CD4-positive, alpha-beta T cell (primary cell): ENCODE data around the gene QRSL1. TPM values are rescaled to one million over a fixed set of nuclear protein-coding genes. Genes with fewer than 3 reads are reported as not detected.

Experiments used
- ATAC-seq: fragments of 200-7000 bp; cut with Tn5 transposase; one replicate; pipeline ENCODE4 v1.10.0; 2022; ENCODE audit warnings: mild to moderate bottlenecking; ENCODE audit not compliant: poor library complexity
- CTCF ChIA-PET: fragments of 350-600 bp; sonication (Branson Sonifier 250); formaldehyde crosslinking; loops from one replicate; lab custom pipeline; 2021; ENCODE audit warnings: antibody characterized with exemption, inconsistent platforms; lab: Charles Lee
- POLR2A ChIA-PET: fragments of 350-600 bp; sonication (Branson Sonifier 250); formaldehyde crosslinking; loops from one replicate; lab custom pipeline; 2021; ENCODE audit warnings: antibody characterized with exemption, inconsistent platforms; lab: Charles Lee
- DNase-seq, 14 experiments: peaks; one replicate each; pipeline ENCODE4 v3.0.0-alpha.2; 2013 to 2020; ENCODE audit warnings: mixed read lengths in 2 of 14
- H3K27ac ChIP-seq, 2 donors: one replicate each; pipeline versions ENCODE4 v1.5.1 to v1.7.0; 2013; ENCODE audit warnings: low read length in 2 of 2, low read depth in 1 of 2, mild to moderate bottlenecking in 1 of 2
- H3K27me3 ChIP-seq, 2 experiments: 1 replicate in 1 of 2; 2 replicates in 1 of 2; pipeline versions ENCODE4 v1.6.1 to v1.7.0; 2013; ENCODE audit warnings: low read length in 2 of 2, control low read depth in 1 of 2, mild to moderate bottlenecking in 1 of 2, moderate library complexity in 1 of 2; ENCODE audit not compliant: insufficient read depth in 2 of 2, control insufficient read depth in 1 of 2
- H3K36me3 ChIP-seq: one replicate; pipeline ENCODE4 v1.6.1; 2013; ENCODE audit warnings: low read length, control low read depth; ENCODE audit not compliant: insufficient read depth
- H3K4me1 ChIP-seq: one replicate; pipeline ENCODE4 v1.6.1; 2013; ENCODE audit warnings: low read length, control low read depth; ENCODE audit not compliant: insufficient read depth
- H3K4me3 ChIP-seq: one replicate; pipeline ENCODE4 v1.5.1; 2013; ENCODE audit warnings: mild to moderate bottlenecking, low read length, moderate library complexity
- H3K9me3 ChIP-seq, 2 experiments: 1 replicate in 1 of 2; 2 replicates in 1 of 2; pipeline versions ENCODE4 v1.6.1 to v1.7.0; 2013; ENCODE audit warnings: low read length in 2 of 2, mild to moderate bottlenecking in 2 of 2, control low read depth in 1 of 2, moderate library complexity in 1 of 2; ENCODE audit not compliant: control insufficient read depth in 1 of 2, insufficient read depth in 1 of 2
- H3K27ac Mint-ChIP-seq: one replicate; pipeline ENCODE4 v1.8.0; 2020; ENCODE audit warnings: mixed read lengths
- H3K27me3 Mint-ChIP-seq: one replicate; pipeline ENCODE4 v1.8.0; 2021; ENCODE audit warnings: mixed read lengths
- H3K36me3 Mint-ChIP-seq: one replicate; pipeline ENCODE4 v1.8.0; 2021; ENCODE audit warnings: low read depth, mixed read lengths
- H3K4me1 Mint-ChIP-seq: one replicate; pipeline ENCODE4 v1.8.0; 2021; ENCODE audit warnings: low read depth, mixed read lengths
- H3K4me3 Mint-ChIP-seq: one replicate; pipeline ENCODE4 v1.8.0; 2020; ENCODE audit warnings: mild to moderate bottlenecking, mixed read lengths
- H3K9me3 Mint-ChIP-seq: one replicate; pipeline ENCODE4 v1.8.0; 2020; ENCODE audit warnings: mixed read lengths
- CTCF ChIP-seq: fragments of 200-600 bp; IDR thresholded peaks from one replicate; pipeline ENCODE4 v1.8.0; 2022; ENCODE audit warnings: antibody characterized with exemption, mild to moderate bottlenecking
- intact Hi-C, 2 experiments: fragments of 100-400 bp; cut with DNase I in 1 of 2; cut with micrococcal nuclease in 1 of 2; formaldehyde crosslinking; loops; one replicate each; pipeline versions ENCODE4 v1.15.1 to v1.9.0; 2023 to 2025; cut with DNase I, micrococcal nuclease
- total RNA-seq, 174 experiments: library from RNA in 2 of 174; stranded (reverse) in 2 of 174; gene quantifications; one replicate each; pipeline ENCODE4 v1.2.3 and lab custom pipeline; 2021 to 2026

QRSL1 gene
- total RNA-seq, 2 experiments from 2014 or later = 7.3 to 9.3 TPM

DNA sequence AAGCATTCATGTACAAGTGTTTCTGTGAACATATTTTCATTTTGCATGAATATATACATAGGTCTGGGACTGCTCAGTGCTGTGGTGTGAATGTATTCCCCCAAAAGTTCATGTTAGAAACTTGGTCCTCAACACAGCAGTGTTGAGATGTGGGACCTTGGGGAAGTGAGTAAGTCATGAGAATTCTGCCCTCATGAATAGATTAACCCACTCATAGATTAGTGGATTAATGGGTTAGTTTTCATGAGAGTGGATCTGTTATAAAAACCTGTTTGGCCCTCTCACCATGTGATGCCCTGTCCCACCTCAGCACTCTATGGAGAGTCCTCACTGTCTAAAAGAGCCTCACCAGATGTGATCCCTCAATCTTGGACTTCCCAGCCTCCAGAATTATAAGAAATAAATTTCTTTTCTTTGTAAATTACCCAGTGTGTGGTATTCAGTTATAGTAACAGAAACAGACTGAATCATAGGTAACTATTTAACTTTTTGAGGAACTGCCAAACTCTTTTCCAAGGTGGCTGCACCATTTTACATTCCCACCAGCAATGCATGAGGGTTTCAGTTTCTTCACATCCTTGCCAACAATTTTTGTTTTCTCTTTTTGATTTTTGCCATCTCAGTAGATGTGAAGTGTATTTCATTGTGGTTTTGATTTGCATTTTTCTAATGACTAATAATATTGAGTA, 45.3 kb downstream of the QRSL1 start:
- Mint-ChIP-seq H3K36me3 (no peaks in the 10 kb centered on the region), H3K27me3 (no peaks in the 10 kb centered on the region), H3K9me3 (no peaks in the 10 kb centered on the region), H3K4me1 (no peaks in the 10 kb centered on the region), H3K27ac (no peak overlapping the region), H3K4me3 (no peak overlapping the region)
- Histone ChIP-seq H3K36me3 (no peaks in the 10 kb centered on the region), H3K27me3 (no peaks in the 10 kb centered on the region), H3K4me3 (no peak overlapping the region), H3K4me1 (no peaks in the 10 kb centered on the region), H3K27ac (no peak overlapping the region), H3K9me3 (no peaks in the 10 kb centered on the region)
- intact Hi-C loops = no loop called here
- DNase-seq (no peak), ATAC-seq (no peak)
- TF ChIP-seq CTCF = no peak
- ChIA-PET POLR2A (no interaction called here), CTCF (no interaction called here)

GRCh38 chr6:106677282-106677681, 47.9 kb downstream of the QRSL1 start:
- Mint-ChIP-seq H3K4me3 (no peak overlapping the region), H3K27me3 (no peaks in the 10 kb centered on the region), H3K9me3 (no peaks in the 10 kb centered on the region), H3K27ac (no peak overlapping the region), H3K36me3 (no peaks in the 10 kb centered on the region), H3K4me1 (no peaks in the 10 kb centered on the region)
- no peak for TF ChIP-seq CTCF
- no peaks in the 10 kb centered on the region for H3K9me3 ChIP-seq
- DNase-seq = no peak
- no peaks in the 10 kb centered on the region for H3K27me3 ChIP-seq
- H3K36me3 ChIP-seq = no peaks in the 10 kb centered on the region
- intact Hi-C loops = no loop called here
- H3K27ac ChIP-seq = no peak overlapping the region
- CTCF ChIA-PET = no interaction called here
- no peaks in the 10 kb centered on the region for H3K4me1 ChIP-seq
- no peak for ATAC-seq
- no peak overlapping the region for H3K4me3 ChIP-seq
- POLR2A ChIA-PET = no interaction called here

DNA sequence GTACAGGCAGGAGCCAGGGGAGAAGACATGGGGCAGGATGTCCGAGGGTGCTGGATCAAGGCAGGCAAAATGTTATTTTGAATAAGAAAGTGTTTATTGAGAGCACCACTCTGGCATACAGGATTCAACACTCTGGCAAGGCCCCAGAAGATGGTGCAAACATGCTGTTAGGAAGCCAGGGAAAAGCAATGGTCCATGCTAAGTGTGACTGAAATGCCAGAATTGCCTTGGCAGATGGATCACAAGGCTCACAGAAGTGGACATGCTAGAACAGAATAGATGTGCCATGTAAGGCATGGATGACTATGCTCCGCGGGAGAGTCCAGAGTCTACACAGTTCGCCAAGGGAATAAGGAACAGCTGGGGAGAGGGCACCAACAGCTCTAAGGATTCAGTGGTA, 54.6 kb downstream of the QRSL1 start:
- H3K27ac Mint-ChIP-seq = no peak overlapping the region
- no peaks in the 10 kb centered on the region for H3K36me3 Mint-ChIP-seq
- DNase-seq = no peak
- H3K4me3 Mint-ChIP-seq = no peak overlapping the region
- no peaks in the 10 kb centered on the region for H3K27me3 Mint-ChIP-seq
- H3K4me3 ChIP-seq = no peak overlapping the region
- intact Hi-C loops = no loop called here
- TF ChIP-seq CTCF = no peak
- H3K4me1 ChIP-seq = no peaks in the 10 kb centered on the region
- no peak for ATAC-seq
- POLR2A ChIA-PET = no interaction called here
- no peaks in the 10 kb centered on the region for H3K36me3 ChIP-seq
- H3K27me3 ChIP-seq = no peaks in the 10 kb centered on the region
- H3K4me1 Mint-ChIP-seq = no peaks in the 10 kb centered on the region
- CTCF ChIA-PET = no interaction called here
- no peaks in the 10 kb centered on the region for H3K9me3 Mint-ChIP-seq
- H3K9me3 ChIP-seq = no peaks in the 10 kb centered on the region
- no peak overlapping the region for H3K27ac ChIP-seq
